Uterus (tissue), 2 donors: ENCODE measurements around the gene LRRC4C.

Experiments used
- POLR2A ChIP-seq, 2 donors: fragments of 450-650 bp; IDR thresholded peaks; one replicate each; pipeline ENCODE4 v1.6.1; 2016; ENCODE audit warnings: antibody characterized with exemption in 2 of 2, mild to moderate bottlenecking in 1 of 2, moderate library complexity in 1 of 2
- TF ChIP-seq, protein P1 (sequence below), 4 experiments: fragments of 200-600 bp in 2 of 4; fragments of 450-650 bp in 2 of 4; sonication (generic) in 2 of 4; IDR thresholded peaks; one replicate each; pipeline ENCODE4 v1.5.1; 2016 to 2019; ENCODE audit warnings: antibody characterized with exemption in 4 of 4, mild to moderate bottlenecking in 2 of 4, moderate library complexity in 1 of 4

DNA sequence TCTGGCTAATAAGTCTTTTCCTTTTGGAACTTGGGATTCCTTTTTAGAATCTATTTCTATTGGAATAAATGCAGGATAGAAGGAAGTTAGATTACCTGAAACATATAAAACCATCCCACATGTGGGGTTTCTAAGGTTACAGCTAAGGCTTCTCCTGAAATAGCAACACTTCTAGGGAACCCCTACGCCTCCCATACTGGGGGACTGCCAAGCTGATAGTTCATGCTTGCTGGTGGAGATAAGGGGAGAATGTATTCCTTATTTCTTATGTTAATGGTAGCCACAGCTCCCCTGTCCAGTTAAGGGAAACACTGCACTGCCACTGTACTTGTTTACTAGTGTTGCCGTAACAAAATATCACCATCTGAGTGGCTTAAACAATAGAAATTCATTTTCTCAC is 1189.6 kb downstream of the LRRC4C start:
- TF ChIP-seq, protein P1, sequence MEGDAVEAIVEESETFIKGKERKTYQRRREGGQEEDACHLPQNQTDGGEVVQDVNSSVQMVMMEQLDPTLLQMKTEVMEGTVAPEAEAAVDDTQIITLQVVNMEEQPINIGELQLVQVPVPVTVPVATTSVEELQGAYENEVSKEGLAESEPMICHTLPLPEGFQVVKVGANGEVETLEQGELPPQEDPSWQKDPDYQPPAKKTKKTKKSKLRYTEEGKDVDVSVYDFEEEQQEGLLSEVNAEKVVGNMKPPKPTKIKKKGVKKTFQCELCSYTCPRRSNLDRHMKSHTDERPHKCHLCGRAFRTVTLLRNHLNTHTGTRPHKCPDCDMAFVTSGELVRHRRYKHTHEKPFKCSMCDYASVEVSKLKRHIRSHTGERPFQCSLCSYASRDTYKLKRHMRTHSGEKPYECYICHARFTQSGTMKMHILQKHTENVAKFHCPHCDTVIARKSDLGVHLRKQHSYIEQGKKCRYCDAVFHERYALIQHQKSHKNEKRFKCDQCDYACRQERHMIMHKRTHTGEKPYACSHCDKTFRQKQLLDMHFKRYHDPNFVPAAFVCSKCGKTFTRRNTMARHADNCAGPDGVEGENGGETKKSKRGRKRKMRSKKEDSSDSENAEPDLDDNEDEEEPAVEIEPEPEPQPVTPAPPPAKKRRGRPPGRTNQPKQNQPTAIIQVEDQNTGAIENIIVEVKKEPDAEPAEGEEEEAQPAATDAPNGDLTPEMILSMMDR (IDR thresholded peaks at IDR 0.05): no peak
- TF ChIP-seq POLR2A (IDR thresholded peaks at IDR 0.05): no peak
